ENCODE results near the gene MAPK7.

The MAPK7 gene

DNA sequence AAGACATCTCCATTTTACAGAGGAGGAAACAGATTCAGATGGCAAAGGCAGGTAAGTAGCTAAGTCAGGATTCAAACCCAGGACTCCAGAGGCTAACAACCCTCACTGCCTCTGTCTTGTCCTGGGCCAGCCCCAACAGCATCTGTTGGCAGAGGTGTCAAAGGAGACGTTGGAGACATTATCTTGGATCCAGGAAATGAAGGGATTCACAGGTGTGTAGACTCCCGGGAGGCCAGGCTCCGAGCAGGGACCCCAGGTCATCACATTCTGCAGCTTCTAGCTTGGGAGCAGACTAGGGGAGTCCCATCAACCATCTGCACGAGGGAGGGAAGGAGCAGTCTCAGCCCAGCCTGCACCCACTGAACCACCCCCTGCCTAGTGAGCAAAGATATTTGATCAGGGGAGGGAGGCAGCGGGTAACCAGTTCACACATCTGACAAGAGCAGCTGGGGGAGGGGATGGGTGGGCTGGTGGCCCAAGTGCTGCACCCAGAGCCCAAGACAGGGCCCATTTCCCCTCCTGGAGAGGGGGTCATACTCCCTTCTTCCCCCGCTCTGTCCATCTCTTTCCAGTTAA, 14.8 kb upstream of the MAPK7 start:
- TF ChIP-seq, protein P1, sequence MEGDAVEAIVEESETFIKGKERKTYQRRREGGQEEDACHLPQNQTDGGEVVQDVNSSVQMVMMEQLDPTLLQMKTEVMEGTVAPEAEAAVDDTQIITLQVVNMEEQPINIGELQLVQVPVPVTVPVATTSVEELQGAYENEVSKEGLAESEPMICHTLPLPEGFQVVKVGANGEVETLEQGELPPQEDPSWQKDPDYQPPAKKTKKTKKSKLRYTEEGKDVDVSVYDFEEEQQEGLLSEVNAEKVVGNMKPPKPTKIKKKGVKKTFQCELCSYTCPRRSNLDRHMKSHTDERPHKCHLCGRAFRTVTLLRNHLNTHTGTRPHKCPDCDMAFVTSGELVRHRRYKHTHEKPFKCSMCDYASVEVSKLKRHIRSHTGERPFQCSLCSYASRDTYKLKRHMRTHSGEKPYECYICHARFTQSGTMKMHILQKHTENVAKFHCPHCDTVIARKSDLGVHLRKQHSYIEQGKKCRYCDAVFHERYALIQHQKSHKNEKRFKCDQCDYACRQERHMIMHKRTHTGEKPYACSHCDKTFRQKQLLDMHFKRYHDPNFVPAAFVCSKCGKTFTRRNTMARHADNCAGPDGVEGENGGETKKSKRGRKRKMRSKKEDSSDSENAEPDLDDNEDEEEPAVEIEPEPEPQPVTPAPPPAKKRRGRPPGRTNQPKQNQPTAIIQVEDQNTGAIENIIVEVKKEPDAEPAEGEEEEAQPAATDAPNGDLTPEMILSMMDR (conservative IDR thresholded peaks at IDR 0.05; ENCODE audit: low read depth, low read length) = no peak
- no peak for DNase-seq (ENCODE audit: low read depth)
- no peak overlapping the region for H3K4me3 ChIP-seq (ENCODE audit: low read length)

DNA sequence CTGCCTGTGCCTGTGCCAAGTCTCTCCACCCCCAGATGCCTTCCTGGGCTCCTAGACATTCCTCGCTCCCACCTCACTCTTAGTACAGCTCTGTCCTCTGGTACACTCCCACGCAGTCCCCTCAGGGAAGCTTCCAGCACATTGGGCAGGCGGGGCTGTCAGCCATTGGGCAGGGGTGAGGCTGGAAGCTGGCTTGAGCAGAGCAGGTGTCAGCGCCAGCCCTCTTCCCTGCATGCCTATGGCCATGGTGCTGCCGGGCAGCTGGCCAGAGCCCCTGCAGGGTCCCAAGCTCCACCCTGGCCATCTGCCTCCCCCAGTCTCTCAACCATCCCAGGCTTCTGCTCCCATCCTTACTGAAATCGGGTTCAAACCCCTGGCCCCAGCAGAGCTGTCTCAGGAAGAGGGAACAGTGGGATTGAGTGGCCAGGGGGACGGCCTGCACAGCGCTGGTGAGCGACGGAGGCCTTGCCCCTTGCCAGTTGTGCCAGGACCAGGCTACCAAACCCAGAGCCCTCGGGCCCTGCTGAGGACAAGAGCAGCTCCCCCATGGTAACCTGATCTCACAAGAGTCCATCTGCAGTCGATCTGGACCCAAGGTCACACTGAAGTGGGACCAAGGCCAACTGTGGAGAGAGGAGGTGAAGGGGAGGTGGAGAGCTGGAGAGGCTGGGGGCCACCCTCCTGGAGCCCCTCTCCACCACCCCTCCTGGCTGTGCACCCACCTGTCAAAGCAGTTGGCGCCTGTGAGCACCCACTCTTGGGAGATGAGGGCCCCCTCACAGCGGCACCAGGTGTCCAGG, 13.4 kb upstream of the MAPK7 start:
- no peak for DNase-seq (ENCODE audit: low read depth)
- TF ChIP-seq, protein P1 (conservative IDR thresholded peaks at IDR 0.05; ENCODE audit: low read depth, low read length) = no peak
- no peak overlapping the region for H3K4me3 ChIP-seq (ENCODE audit: low read length)

DNA sequence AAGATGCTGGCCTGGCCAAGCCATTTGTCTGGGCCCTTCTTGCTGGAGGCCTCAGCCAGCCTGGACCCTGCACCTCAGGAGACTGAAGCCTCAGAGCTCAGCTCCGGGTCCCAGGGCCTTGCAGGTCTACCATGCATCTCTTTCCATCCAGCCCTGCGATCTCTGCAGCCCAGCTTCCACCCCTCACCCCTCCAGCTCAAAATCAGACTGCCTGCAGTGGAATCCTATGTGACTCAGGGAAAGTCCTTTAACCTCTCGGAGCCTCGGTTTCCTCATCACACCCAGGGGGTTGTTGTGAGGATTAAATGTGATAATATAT, 12.8 kb upstream of the MAPK7 start:
- TF ChIP-seq, protein P1 (conservative IDR thresholded peaks at IDR 0.05; ENCODE audit: low read depth, low read length) = no peak
- H3K4me3 ChIP-seq (ENCODE audit: low read length) = no peak overlapping the region
- no peak for DNase-seq (ENCODE audit: low read depth)

DNA sequence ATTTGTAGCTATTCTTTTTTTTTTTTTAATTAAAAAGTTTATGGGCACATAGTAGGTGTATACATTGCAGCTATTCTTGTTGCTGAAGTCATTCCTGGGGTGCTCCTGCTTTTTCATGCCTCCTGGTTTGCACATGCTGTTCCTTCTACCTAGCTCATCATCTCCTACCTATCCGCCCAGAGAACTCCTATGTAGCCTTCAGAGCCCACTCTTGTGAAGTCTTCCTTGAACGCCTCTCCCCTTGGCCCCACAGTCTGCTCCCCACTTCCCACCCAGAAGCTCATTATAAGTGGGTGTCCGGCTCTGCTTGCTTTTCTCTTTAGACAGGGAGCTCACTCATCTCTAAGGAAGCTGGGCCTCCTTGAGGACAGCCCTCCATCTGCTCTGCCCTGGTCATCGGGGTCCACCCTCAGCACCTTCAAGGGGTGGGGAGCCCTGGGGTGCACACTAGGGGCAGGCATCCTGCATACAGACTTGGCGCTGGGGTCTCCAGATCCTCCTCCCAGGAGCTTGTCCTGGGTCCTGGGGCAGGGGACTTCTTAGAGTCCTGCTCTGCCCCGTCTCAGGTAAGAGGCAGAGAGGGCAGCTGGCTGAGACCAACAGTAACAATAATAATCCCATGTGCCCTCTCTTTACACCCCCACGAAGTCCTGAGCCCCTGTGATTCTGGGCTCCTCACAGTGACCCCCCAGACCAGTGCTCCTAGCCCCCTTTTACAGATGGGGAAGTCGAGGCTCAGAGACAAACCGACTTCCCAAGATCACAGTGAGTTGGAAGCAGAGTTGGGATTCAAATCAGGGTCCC, 12.3 kb upstream of the MAPK7 start:
- TF ChIP-seq, protein P1 (conservative IDR thresholded peaks at IDR 0.05; ENCODE audit: low read depth, low read length) = no peak
- no peak for DNase-seq (ENCODE audit: low read depth)
- H3K4me3 ChIP-seq (ENCODE audit: low read length) = no peak overlapping the region

DNA sequence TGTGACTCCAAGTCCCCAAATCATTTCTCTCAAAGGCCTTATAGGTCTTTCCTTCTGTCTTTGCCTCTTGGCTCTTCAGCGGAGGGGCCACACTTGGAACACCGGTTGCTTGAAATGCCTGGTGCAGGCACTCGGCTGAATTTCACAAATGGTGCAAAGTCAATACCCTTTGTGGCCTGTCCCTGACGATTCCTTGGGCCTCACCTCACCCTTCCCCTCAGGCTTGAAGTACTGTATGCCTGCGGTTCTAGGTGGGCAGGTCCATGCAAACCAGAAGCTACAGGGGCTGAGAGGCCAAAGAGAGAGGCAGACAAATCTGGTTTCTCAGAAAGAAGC, 11.7 kb upstream of the MAPK7 start:
- DNase-seq (ENCODE audit: low read depth) = no peak
- TF ChIP-seq, protein P1 (conservative IDR thresholded peaks at IDR 0.05; ENCODE audit: low read depth, low read length) = no peak
- H3K4me3 ChIP-seq (ENCODE audit: low read length) = no peak overlapping the region

DNA sequence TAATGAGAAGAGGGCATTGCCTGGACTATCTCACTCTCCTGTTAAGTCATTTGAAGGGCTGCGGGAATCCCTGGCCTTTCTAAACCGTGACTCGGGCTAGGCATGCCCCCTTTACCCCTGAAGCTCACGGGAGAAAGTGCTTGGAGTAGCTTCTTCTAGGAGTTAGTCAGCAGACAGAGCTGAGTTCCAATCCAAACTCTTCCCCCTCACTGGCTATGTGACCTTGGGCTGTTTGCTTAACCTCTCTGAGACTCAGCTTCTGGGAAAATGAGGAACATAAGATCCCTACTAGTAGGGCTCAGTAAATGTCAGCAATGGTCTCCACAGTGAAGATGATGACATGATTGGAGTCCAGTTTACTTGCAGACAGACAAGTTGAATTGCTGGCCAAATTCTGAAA, 10.1 kb upstream of the MAPK7 start:
- TF ChIP-seq, protein P1 (conservative IDR thresholded peaks at IDR 0.05; ENCODE audit: low read depth, low read length) = no peak
- DNase-seq (ENCODE audit: low read depth) = no peak

More for the DNA sequence above, 10.1 kb upstream of the MAPK7 start:
- H3K4me3 ChIP-seq (ENCODE audit: low read length) = no peak overlapping the region
